AG09319 (cell line): ENCODE results near the gene UGGT1.

Experiments used
- DNase-seq: peaks from one replicate; pipeline ENCODE4 v3.0.0-alpha.2; 2010; ENCODE audit warnings: low read depth; ENCODE audit errors: extremely low read depth
- CTCF ChIP-seq: IDR thresholded peaks from 2 replicates; pipeline ENCODE4 v1.5.1; 2011; ENCODE audit warnings: low read depth, mild to moderate bottlenecking, inconsistent platforms, low read length, moderate library complexity

The UGGT1 gene

GRCh38 chr2:128235581-128235980 is 144.6 kb downstream of the UGGT1 start:
- TF ChIP-seq CTCF: no peak
- DNase-seq: no peak

GRCh38 chr2:128236491-128237035 is 145.6 kb downstream of the UGGT1 start:
- no peak for DNase-seq
- TF ChIP-seq CTCF: no peak

GRCh38 chr2:128237081-128237534 is 146.1 kb downstream of the UGGT1 start:
- DNase-seq: no peak
- TF ChIP-seq CTCF: no peak

GRCh38 chr2:128237911-128238697 is 147.1 kb downstream of the UGGT1 start:
- no peak for TF ChIP-seq CTCF
- no peak for DNase-seq

GRCh38 chr2:128241896-128242295 is 150.9 kb downstream of the UGGT1 start:
- TF ChIP-seq CTCF: no peak
- DNase-seq: no peak
